GM12878 (cell line): ENCODE results near the gene UBE2D3. TPM values are rescaled to one million over a fixed set of nuclear protein-coding genes. Genes with fewer than 3 reads are reported as not detected.

Source experiments
- ASH2L ChIP-seq: fragments of 300-600, 200-600 bp; sonication (generic); IDR thresholded peaks from 2 replicates; pipeline ENCODE4 v1.6.1; 2017; ENCODE audit warnings: low read depth, mild to moderate bottlenecking, borderline replicate concordance
- ATF3 ChIP-seq: IDR thresholded peaks from 2 replicates; pipeline ENCODE4 v1.6.1; 2011; ENCODE audit warnings: low read depth, mild to moderate bottlenecking, low read length, moderate library complexity, borderline replicate concordance; ENCODE audit errors: extremely low read depth
- CBFB ChIP-seq: IDR thresholded peaks from 2 replicates; pipeline ENCODE4 v1.6.1; 2016; ENCODE audit warnings: antibody characterized with exemption, low read depth
- IRF3 ChIP-seq: fragments of 450-650 bp; IDR thresholded peaks from 2 replicates; pipeline ENCODE4 v1.6.1; 2014; ENCODE audit warnings: mild to moderate bottlenecking
- PKNOX1 ChIP-seq: fragments of 450-650 bp; IDR thresholded peaks from 2 replicates; pipeline ENCODE4 v1.6.1; 2016; ENCODE audit warnings: mild to moderate bottlenecking
- TCF7 ChIP-seq: IDR thresholded peaks from 2 replicates; pipeline ENCODE4 v1.6.1; 2014; ENCODE audit warnings: antibody characterized with exemption, borderline replicate concordance
- ZNF687 ChIP-seq: fragments of 450-650 bp; IDR thresholded peaks from 2 replicates; pipeline ENCODE4 v1.6.1; 2017; ENCODE audit warnings: mild to moderate bottlenecking, moderate library complexity
- polyA plus RNA-seq, 11 experiments: library from polyadenylated mRNA; depleted of rRNA in 4 of 11; unstranded in 6 of 11; stranded (reverse) in 5 of 11; fragments of >200 nt; fragmentation: Nextera tagmentation in 4 of 11; fragmentation: Illumina TruSeq in 1 of 11; extraction: Ambion mirVana in 4 of 11; extraction: Trizol in 1 of 11; gene quantifications; 1 replicate in 1 of 11; 2 replicates in 10 of 11; pipeline versions ENCODE4 v1.2.1 to v1.2.3, GENCODE V29; 2011 to 2016; ENCODE audit warnings: inconsistent platforms in 2 of 11, missing spikeins in 2 of 11, low read depth in 1 of 11
- total RNA-seq, 4 experiments: library from RNA; depleted of rRNA in 3 of 4; stranded (reverse); fragments of >200 nt in 3 of 4; fragmentation: Illumina TruSeq in 1 of 4; extraction: Trizol in 1 of 4; gene quantifications; 2 replicates each; pipeline versions ENCODE4 v1.2.1 to v1.2.3, GENCODE V29; 2013 to 2021

The UBE2D3 gene
- total and polyA plus RNA-seq, 10 of the 15 experiments (the other 5 are each of a cell fraction or from before 2014, with no cell fraction given): 162 to 572 (median 395) TPM

- TF ChIP-seq ATF3 (no peak), TCF7 (no peak), IRF3 (no peak), ASH2L (no peak), CBFB (no peak), ZNF687 (no peak), PKNOX1 (no peak)
These were observed 34.7 kb upstream of the UBE2D3 start (continued) for GRCh38 chr4:102862016-102862415.
